Cardiac fibroblast (primary cell): Measurements from ENCODE around the gene PLXDC1.

ENCODE experiments used
- DNase-seq, 2 donors: peaks; one replicate each; pipeline versions ENCODE4 v3.0.0 to v3.0.0-alpha.2; 2010; ENCODE audit warnings: low read depth in 2 of 2
- H3K4me3 ChIP-seq, 2 donors: replicated peaks in 1 of 2; 1 replicate in 1 of 2; 2 replicates in 1 of 2; pipeline ENCODE4 v1.5.1; 2011; ENCODE audit warnings: low read depth in 2 of 2, low read length in 2 of 2, mild to moderate bottlenecking in 2 of 2, moderate library complexity in 1 of 2
- TF ChIP-seq, protein P1 (sequence below): IDR thresholded peaks from one replicate; pipeline ENCODE4 v1.5.1; 2011; ENCODE audit warnings: low read depth, mild to moderate bottlenecking, low read length, inconsistent platforms

The PLXDC1 gene

DNA sequence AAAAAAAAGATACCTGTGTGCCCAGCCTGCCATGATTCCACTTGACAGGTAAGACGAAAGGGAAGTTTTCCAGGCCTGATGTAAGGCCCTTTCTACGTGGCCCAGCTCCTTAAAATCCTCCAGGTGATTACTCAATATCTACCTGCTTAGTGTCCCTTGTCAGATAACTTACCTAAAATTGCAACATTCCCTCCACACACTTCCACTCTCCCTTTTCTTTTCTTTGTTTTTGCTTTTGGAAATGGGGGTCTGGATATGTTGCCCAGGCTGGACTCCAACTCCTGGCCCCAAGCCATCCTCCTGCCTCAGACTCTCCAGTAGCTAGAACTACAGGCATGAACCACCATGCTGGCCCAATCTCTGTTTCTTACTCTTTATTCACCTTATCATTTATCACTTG is 7.2 kb upstream of the PLXDC1 start:
- no peak for DNase-seq
- H3K4me3 ChIP-seq: no peak overlapping the region

DNA sequence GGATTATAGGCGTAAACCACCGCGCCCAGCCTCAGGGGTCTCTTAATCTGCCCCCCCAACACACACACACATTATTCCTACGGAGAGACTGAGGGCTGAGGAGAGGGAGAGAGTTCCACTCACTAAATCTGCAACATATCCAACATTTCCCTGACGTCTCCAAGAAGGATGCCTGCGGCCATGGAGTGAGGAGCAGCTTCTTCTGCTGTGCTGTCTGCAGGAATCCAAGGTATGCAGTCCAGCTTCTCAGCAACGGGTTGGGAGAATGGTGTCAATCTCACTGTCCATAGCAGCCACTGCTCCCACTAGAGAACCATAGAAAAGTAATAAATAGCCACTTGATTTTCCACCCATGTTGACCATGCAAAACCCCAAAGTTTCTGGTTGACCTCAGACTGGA is 5.1 kb upstream of the PLXDC1 start:
- no peak for DNase-seq
- TF ChIP-seq, protein P1, sequence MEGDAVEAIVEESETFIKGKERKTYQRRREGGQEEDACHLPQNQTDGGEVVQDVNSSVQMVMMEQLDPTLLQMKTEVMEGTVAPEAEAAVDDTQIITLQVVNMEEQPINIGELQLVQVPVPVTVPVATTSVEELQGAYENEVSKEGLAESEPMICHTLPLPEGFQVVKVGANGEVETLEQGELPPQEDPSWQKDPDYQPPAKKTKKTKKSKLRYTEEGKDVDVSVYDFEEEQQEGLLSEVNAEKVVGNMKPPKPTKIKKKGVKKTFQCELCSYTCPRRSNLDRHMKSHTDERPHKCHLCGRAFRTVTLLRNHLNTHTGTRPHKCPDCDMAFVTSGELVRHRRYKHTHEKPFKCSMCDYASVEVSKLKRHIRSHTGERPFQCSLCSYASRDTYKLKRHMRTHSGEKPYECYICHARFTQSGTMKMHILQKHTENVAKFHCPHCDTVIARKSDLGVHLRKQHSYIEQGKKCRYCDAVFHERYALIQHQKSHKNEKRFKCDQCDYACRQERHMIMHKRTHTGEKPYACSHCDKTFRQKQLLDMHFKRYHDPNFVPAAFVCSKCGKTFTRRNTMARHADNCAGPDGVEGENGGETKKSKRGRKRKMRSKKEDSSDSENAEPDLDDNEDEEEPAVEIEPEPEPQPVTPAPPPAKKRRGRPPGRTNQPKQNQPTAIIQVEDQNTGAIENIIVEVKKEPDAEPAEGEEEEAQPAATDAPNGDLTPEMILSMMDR: no peak
- no peak overlapping the region for H3K4me3 ChIP-seq

More for the DNA sequence above, 7.2 kb upstream of the PLXDC1 start:
- TF ChIP-seq, protein P1: no peak

DNA sequence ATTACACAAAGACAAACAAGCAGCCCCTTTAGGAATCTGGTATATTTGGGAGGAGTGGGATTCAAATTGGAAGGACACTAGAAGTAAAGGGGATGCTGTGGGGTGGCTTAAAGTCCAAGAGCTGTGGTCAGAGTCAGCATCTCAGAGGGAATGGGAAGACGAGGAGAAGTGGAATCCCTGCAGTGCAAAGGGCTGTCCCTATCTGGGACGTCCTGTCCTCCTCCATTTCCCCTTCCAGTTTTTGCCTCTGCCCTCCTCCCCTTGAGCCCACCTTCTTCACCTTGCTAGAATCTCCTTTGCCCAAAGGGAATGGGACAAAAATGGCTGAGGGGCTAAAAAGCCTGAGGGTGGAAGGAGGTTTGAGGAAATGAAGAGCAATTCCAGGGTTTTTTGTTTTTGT is 4.2 kb upstream of the PLXDC1 start:
- TF ChIP-seq, protein P1: no peak

DNA sequence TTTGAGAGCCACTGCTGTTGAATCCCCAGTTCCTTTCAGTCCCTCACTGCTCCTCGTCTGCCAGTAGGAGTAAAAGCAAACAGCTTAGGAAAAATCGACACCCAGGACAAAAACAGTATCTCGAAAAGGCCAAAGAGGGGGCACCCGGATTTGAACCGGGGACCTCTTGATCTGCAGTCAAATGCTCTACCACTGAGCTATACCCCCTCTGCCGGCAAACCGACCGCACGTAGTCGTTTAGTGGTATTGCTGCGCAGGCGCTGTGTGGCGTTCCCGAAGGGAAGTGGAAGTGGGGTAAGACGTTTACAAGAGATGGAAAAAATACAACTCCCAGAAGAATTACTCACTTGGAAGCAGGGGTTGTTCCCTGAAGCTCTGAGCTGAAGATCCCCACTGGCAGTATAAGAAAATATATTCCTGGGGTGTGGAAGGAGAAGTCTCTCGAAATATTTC is 2.2 kb upstream of the PLXDC1 start:
- peak overlapping the region; percentile 84 to 87 for H3K4me3 ChIP-seq
- TF ChIP-seq, protein P1: peak; percentile 31
- peak; percentile 89 to 94 for DNase-seq

More for the DNA sequence above, 4.2 kb upstream of the PLXDC1 start:
- no peak overlapping the region for H3K4me3 ChIP-seq
- DNase-seq: no peak

DNA sequence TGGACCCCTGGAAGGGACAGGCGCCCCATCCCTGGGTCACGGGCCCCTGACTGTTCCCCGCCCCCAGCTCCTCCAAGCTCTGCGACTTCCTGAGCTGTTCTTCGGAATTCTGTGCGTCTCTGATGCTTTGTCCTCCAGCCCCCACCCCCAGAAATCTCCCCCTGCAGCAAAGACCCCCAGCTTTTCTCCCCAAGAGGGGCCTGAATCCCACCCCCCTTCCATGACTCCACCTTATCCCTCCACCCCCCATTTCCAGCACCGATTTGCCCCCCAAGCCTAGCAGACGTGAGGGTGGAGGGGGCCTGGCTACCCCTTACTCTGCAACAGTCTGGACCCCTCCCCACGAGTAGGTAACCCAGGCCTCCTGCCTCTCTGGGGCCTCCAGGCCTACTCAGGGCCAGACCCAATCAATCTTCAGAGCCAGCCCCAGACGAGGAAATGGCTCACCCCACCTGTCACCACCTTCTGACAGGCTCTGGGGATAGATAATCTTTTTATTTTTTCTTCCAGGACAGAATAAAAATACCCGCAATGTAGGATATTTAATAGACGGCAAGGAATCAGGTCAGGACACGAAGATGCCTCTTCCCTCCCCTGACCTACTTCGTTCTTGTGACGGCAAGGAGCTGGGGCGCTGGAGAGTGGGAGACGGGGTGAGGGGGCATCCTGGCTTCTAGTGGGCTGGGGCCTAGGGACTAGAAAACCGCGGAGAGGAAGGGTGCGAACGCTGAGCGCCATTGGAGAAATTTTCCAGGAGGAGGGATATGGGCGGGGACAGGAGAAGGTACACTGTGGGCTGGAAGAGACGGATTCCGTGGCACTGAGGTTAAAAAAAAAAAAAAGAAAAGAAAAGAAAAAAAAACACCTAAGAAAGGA is 744 bp upstream of the PLXDC1 start:
- TF ChIP-seq, protein P1: no peak
- peak overlapping the region; percentile 54 to 87 for H3K4me3 ChIP-seq
- DNase-seq: no peak

DNA sequence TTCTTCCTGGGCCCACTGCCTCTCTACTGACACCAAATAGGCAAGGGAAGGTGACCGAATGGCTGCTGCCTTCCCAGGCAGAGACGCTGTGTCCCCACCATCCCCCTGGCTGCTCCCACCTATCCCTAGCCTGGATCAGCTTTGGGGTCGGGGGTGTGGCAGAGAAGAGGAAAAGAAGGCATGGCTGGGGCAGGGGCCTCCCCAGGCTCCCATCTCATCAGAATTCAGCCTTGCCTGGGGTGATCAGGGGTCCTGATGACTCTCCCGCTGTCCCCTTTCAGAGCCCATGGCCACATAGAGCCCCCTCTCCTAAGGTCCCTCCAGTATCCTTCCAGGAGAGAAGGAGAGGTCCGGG is 665 bp downstream of the PLXDC1 start:
- H3K4me3 ChIP-seq: no peak overlapping the region
- TF ChIP-seq, protein P1: no peak
- DNase-seq: no peak
